ENCODE measurements around the gene TMEM242. TPM values are rescaled to one million over a fixed set of nuclear protein-coding genes. Genes with fewer than 3 reads are reported as not detected.
A peak's percentile ranks its signal among the peaks of the same experiment; 100 is the strongest.

The TMEM242 gene
- total RNA-seq, 1 experiment from 2014 or later, result 8.7 TPM

DNA sequence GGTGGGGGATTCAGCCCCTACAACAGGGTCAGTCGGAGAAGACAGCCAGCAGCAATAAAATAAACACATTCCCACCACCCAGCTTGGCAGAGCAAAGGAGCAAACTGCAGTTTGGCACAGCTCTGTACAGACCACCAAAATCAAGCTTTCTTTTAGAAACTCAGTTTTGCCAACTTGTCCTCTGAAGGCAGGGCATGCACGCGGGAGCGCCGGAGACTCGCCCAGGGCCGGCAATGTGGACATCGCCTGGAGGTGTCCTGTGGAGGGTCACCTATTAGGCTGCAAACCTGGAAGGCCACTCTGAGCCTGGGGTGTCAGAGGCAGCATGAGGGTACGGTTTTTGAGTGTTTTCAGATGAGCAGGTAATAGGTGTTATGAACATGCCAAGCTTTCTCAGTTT is 34.7 kb downstream of the TMEM242 start:
- Mint-ChIP-seq H3K9me3 (no peaks in the 10 kb centered on the region), H3K4me1 (peaks cover 35% of the 10 kb centered on the region), H3K27me3 (ENCODE audit: low read depth) (no peaks in the 10 kb centered on the region), H3K36me3 (peaks cover 5% of the 10 kb centered on the region), H3K4me3 (no peak overlapping the region), H3K27ac (peak overlapping the region; percentile 32; the same call in 1 of the 2 replicates)
- ChIA-PET CTCF (no interaction called here), POLR2A (no interaction called here)
- ATAC-seq (no peak), DNase-seq (ENCODE audit: low spot score) (no peak)
- TF ChIP-seq ELF4 (CRISPR knock-in tag; IDR thresholded peaks at IDR 0.05; ENCODE audit: low read depth), result no peak
- TF ChIP-seq OVOL2 (CRISPR knock-in tag; IDR thresholded peaks at IDR 0.05; ENCODE audit: borderline replicate concordance), result no peak
- TF ChIP-seq, protein P1, sequence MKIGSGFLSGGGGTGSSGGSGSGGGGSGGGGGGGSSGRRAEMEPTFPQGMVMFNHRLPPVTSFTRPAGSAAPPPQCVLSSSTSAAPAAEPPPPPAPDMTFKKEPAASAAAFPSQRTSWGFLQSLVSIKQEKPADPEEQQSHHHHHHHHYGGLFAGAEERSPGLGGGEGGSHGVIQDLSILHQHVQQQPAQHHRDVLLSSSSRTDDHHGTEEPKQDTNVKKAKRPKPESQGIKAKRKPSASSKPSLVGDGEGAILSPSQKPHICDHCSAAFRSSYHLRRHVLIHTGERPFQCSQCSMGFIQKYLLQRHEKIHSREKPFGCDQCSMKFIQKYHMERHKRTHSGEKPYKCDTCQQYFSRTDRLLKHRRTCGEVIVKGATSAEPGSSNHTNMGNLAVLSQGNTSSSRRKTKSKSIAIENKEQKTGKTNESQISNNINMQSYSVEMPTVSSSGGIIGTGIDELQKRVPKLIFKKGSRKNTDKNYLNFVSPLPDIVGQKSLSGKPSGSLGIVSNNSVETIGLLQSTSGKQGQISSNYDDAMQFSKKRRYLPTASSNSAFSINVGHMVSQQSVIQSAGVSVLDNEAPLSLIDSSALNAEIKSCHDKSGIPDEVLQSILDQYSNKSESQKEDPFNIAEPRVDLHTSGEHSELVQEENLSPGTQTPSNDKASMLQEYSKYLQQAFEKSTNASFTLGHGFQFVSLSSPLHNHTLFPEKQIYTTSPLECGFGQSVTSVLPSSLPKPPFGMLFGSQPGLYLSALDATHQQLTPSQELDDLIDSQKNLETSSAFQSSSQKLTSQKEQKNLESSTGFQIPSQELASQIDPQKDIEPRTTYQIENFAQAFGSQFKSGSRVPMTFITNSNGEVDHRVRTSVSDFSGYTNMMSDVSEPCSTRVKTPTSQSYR (CRISPR knock-in tag; IDR thresholded peaks at IDR 0.05), result no peak
- TF ChIP-seq ETV6 (CRISPR knock-in tag; IDR thresholded peaks at IDR 0.05), result no peak
- no peak for TF ChIP-seq SOX15 (CRISPR knock-in tag; IDR thresholded peaks at IDR 0.05)
- no peak for TF ChIP-seq NFYB (CRISPR knock-in tag; conservative IDR thresholded peaks at IDR 0.05; ENCODE audit: low read depth)
- TF ChIP-seq, protein P2, sequence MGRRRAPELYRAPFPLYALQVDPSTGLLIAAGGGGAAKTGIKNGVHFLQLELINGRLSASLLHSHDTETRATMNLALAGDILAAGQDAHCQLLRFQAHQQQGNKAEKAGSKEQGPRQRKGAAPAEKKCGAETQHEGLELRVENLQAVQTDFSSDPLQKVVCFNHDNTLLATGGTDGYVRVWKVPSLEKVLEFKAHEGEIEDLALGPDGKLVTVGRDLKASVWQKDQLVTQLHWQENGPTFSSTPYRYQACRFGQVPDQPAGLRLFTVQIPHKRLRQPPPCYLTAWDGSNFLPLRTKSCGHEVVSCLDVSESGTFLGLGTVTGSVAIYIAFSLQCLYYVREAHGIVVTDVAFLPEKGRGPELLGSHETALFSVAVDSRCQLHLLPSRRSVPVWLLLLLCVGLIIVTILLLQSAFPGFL (CRISPR knock-in tag; IDR thresholded peaks at IDR 0.05; ENCODE audit: borderline replicate concordance), result no peak
- TF ChIP-seq CBFB (CRISPR knock-in tag; IDR thresholded peaks at IDR 0.05; ENCODE audit: low read depth), result no peak
- no peak for TF ChIP-seq FOXK1 (CRISPR knock-in tag; IDR thresholded peaks at IDR 0.05)

DNA sequence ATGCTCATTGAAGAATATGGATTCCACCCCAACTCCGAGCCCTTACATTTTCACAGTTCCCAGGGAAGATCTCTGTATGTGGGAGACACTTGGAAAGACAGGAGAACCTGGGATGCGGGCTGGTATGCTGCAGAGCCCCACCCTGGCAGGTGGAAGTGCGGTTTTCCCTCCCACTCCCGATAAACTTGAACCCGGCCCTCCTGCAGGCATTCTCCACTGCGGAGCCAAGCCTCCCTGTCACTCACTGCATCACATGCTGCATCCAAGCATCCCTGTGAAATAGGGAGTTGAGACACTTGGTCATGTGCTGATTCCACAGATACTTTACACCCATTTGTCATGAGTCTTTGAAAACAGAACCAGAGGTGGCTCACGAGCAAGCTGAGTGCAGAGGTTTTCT is 35.4 kb downstream of the TMEM242 start:
- Mint-ChIP-seq H3K4me3 (no peak overlapping the region), H3K27ac (no peak overlapping the region), H3K27me3 (ENCODE audit: low read depth) (no peaks in the 10 kb centered on the region), H3K36me3 (peaks cover 5% of the 10 kb centered on the region), H3K9me3 (no peaks in the 10 kb centered on the region), H3K4me1 (peaks cover 35% of the 10 kb centered on the region)
- CTCF ChIA-PET, result no interaction called here
- POLR2A ChIA-PET, result interaction anchor here (0.7 kb wide), 1 partner anchor 221 kb away, joined by 3 read pairs; no protein-coding TSS in a partner anchor
- DNase-seq (ENCODE audit: low spot score), result no peak
- no peak for TF ChIP-seq MXD4 (CRISPR knock-in tag; IDR thresholded peaks at IDR 0.05; ENCODE audit: borderline replicate concordance)
- TF ChIP-seq TEAD1 (CRISPR knock-in tag; IDR thresholded peaks at IDR 0.05), result no peak
- TF ChIP-seq, protein P3, sequence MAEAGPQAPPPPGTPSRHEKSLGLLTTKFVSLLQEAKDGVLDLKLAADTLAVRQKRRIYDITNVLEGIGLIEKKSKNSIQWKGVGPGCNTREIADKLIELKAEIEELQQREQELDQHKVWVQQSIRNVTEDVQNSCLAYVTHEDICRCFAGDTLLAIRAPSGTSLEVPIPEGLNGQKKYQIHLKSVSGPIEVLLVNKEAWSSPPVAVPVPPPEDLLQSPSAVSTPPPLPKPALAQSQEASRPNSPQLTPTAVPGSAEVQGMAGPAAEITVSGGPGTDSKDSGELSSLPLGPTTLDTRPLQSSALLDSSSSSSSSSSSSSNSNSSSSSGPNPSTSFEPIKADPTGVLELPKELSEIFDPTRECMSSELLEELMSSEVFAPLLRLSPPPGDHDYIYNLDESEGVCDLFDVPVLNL (CRISPR knock-in tag; IDR thresholded peaks at IDR 0.05; ENCODE audit: borderline replicate concordance, low read depth), result no peak
- no peak for TF ChIP-seq ZNF232 (CRISPR knock-in tag; IDR thresholded peaks at IDR 0.05)
- TF ChIP-seq EMX1 (CRISPR knock-in tag; IDR thresholded peaks at IDR 0.05), result no peak
- TF ChIP-seq ZNF138 (CRISPR knock-in tag; conservative IDR thresholded peaks at IDR 0.05), result no peak
- TF ChIP-seq TP53 (CRISPR knock-in tag; IDR thresholded peaks at IDR 0.05), result no peak
- TF ChIP-seq, protein P4, sequence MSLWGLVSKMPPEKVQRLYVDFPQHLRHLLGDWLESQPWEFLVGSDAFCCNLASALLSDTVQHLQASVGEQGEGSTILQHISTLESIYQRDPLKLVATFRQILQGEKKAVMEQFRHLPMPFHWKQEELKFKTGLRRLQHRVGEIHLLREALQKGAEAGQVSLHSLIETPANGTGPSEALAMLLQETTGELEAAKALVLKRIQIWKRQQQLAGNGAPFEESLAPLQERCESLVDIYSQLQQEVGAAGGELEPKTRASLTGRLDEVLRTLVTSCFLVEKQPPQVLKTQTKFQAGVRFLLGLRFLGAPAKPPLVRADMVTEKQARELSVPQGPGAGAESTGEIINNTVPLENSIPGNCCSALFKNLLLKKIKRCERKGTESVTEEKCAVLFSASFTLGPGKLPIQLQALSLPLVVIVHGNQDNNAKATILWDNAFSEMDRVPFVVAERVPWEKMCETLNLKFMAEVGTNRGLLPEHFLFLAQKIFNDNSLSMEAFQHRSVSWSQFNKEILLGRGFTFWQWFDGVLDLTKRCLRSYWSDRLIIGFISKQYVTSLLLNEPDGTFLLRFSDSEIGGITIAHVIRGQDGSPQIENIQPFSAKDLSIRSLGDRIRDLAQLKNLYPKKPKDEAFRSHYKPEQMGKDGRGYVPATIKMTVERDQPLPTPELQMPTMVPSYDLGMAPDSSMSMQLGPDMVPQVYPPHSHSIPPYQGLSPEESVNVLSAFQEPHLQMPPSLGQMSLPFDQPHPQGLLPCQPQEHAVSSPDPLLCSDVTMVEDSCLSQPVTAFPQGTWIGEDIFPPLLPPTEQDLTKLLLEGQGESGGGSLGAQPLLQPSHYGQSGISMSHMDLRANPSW (CRISPR knock-in tag; conservative IDR thresholded peaks at IDR 0.05; ENCODE audit: low read depth), result no peak
- TF ChIP-seq, protein P5, sequence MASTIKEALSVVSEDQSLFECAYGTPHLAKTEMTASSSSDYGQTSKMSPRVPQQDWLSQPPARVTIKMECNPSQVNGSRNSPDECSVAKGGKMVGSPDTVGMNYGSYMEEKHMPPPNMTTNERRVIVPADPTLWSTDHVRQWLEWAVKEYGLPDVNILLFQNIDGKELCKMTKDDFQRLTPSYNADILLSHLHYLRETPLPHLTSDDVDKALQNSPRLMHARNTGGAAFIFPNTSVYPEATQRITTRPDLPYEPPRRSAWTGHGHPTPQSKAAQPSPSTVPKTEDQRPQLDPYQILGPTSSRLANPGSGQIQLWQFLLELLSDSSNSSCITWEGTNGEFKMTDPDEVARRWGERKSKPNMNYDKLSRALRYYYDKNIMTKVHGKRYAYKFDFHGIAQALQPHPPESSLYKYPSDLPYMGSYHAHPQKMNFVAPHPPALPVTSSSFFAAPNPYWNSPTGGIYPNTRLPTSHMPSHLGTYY (CRISPR knock-in tag; IDR thresholded peaks at IDR 0.05), result no peak
- no peak for TF ChIP-seq ZNF671 (CRISPR knock-in tag; IDR thresholded peaks at IDR 0.05)
- ATAC-seq, result no peak
